ENCODE measurements around the gene KDM2A.

KDM2A gene

DNA sequence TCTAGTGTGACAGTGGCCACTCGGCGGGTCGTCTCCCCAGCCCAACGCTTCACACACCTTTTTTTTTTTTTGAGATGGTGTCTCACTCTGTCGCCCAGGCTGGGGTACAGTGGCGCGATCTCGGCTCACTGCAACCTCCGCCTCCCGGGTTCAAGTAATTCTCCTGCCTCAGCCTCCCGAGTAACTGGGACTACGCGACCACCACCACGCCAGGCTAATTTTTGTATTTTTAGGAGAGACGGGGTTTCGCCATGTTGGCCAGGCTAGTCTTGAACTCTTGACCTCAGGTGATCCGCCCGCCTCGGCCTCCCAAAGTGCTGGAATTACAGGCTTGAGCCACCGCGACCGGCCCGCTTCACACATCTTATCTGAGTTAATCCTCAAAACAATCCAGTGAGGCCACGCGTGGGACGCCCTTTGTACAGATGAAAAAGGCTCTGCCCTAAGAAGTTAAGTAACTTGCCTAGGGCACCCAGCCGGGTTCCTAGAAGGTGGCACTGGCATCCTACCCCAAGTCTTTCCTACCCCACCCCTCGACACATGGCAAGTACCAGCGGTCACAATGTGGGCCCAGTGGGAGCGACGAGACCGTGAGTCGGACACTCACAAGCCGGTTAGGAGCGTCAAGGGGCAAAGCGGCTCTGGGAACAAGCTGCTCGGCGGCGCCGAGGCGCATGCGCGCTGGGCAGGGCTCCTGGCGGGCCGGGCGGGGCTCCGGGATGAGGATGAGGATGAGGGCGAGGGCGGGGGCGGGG, 142.0 kb downstream of the KDM2A start:
- peak; percentile 79 for DNase-seq (ENCODE audit: low read depth, low spot score)

DNA sequence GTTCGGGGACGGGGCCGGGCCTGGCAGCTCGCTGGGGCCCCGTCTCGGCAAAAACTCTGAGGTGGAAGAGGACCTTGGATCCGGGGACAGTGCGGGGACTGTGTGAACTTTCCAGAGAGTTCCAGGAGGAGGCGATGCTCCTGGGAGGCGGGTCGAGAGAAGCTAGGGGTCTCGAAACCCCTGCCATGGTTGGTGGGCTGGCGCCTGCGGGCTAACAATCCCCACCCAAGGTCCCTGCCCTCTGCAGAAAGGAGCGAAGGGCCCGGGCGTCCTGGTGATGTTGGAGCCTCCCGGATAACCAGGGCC, 142.5 kb downstream of the KDM2A start:
- no peak for DNase-seq (ENCODE audit: low read depth, low spot score)

DNA sequence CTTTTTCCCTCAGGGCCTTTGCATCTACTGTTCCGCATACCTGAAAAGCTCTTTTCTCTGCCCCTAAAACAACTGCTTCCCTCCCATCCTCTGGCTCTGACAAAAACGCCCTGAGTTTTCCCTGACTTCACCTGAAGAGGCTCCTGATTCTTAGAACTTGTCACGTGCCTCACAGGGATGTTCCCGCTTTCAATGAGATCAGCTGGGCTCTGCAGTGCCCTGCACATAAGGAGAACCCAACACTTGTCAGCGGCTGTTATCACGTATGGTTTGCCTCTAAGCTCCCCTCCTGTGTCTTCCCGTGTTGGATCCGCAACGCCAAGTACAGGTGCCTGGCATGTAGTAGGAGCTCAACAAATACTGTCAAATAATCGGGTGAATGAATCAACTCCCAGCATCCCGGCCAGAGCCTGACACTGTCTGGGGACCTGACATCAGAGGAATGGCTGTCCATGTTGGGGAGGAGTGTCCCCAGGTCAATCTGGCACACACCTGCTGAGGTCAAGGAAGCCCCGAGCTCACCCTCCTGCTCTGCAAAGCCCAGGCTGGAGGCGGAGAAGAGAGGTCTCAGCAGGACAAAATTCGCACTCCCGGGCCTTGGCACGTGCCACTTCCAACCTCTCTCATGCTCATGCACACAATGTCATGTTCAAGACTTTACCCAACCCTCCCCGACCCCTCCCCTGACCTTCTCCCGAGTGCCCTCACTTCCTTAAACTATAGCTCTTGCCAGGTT, 143.1 kb downstream of the KDM2A start:
- DNase-seq (ENCODE audit: low read depth, low spot score) = no peak

DNA sequence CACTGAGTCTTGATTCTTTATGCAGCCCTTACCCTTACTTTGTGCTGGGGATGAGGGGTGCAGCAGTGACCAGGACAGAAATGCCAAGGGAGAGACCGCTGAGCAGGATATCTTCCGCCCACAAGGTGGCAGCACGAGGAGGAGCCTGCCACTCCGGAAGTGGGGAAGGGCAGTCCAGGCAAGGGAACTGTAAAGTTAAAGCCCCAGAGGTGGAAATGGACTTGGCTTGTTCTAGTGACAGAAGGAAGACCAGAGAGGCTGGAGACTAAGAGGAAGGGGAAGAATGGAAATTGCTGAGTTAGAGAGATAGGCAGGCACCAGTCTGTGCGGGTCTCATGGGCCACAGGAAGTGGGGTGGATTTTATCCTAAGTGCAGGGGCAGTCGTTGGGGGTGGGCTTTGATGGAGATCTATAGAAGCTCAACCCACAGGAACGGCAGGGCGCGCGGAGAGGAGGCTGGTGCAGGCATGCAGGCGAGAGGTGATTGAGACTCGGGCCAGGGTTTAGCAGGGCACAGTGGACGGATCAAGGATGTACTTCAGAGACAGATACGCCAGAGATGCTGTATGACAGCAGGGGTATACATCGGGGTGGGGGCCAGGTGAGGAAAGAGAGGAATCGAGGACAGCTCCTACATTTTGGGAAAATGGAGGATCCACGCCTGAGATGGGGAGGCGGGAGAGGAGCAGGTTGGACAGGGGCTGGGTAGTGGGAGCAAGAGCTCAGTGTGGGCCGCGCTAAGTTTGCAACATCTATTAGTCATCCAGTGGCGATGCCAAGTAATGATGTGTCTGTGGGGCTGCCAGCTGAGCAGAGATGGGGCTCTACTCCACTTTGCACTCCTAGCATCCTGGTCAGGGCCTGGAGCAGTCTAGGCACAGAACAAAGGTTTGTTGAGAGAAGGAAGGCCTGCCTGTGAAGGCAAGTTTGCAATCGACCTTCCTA, 143.9 kb downstream of the KDM2A start:
- peak; percentile 87 for DNase-seq (ENCODE audit: low read depth, low spot score)

DNA sequence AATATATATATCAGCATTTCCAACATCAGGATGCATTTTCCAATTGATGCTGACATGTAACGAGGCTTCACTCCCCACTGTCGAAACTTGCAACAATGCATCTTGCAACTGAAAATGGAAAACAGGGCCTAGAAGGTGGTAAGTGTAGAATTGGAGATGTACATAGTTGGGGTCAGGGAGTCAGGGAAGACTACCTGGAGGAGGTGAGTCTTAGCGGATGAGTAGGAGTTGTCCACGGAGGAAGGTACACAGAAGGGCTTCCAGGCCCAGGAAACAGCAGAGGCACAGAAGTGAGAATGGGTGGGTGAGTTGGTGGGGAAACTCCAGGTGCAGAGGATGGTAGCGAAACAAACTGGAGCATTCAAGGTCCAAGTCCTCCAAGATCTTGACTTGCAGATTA, 145.2 kb downstream of the KDM2A start:
- no peak for DNase-seq (ENCODE audit: low read depth, low spot score)

DNA sequence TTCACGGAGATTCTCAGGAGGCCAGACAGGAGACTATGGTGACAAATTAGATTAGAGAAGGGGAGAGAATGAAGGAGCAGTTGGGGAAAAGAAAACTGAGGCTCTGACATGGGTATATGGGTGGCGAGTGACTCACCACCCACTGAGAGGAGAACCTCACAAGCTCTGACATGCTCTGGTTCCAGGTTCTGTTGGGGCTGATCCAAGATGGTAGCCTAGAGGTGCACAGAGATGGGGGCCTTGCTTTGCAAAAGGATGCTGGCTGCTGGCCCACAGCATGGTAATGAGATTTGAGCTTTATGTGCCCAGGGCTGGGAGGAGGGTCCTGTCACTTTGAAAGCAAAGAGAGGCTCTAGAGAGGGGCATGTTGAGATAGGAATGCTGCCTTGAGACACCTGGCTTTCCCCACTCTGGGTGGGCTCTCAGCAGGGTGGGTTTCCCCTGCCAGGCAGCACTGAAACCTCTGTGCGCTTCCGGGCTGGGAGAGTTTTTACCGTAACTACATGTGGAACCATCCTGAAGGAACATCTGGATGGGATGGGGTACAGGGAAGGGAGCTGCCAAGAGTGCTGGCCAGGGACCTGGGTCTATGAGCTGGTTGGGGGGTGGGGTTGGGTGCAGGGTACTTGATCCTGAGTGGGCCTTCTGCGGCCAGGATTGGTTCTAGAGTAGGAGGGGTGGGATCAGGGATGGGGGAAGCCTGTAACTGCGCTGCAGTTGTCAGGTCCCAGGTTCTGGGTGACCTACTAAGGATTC, 146.0 kb downstream of the KDM2A start:
- no peak for DNase-seq (ENCODE audit: low read depth, low spot score)

DNA sequence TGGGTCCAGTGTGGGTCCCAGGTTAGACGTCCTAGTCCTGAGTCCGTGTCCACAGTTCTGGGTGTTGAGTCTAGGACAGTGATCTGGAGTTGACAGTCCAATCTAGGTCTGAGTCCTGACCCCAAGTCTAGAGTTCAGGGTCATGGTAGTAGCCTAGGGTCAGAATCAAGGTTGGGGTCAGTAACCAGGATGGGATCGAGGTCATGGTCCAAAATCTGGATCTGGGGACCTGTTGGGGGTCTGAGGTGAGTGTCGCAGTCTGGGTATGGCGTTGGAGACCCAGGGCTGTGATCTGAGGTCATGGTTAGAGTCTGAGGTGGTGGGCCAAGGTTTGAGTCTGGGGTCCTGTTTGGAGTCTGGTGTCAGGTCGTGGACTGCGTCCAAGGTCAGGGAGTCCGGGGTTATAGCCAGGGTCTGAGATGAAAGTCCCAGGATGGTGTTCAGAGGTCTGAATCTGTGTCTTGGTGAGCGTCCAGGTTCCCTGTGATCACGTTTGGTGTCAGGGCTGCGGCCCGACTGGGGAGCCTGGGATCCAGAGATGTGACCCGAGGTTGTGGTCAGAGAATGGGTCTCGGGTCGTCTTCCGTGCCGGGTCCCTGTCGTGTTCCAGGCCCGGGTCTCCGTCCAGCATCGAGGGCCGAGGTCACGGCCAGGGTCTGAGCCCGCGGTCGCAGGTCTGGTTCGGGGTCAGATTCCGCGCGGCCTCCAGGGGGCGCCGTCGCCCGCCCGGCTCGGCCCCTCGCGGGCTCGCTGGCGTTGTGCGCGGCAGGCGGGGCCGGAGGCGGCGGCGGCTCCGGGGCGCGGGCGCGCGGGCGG, 146.8 kb downstream of the KDM2A start:
- DNase-seq (ENCODE audit: low read depth, low spot score) = peak; percentile 85

DNA sequence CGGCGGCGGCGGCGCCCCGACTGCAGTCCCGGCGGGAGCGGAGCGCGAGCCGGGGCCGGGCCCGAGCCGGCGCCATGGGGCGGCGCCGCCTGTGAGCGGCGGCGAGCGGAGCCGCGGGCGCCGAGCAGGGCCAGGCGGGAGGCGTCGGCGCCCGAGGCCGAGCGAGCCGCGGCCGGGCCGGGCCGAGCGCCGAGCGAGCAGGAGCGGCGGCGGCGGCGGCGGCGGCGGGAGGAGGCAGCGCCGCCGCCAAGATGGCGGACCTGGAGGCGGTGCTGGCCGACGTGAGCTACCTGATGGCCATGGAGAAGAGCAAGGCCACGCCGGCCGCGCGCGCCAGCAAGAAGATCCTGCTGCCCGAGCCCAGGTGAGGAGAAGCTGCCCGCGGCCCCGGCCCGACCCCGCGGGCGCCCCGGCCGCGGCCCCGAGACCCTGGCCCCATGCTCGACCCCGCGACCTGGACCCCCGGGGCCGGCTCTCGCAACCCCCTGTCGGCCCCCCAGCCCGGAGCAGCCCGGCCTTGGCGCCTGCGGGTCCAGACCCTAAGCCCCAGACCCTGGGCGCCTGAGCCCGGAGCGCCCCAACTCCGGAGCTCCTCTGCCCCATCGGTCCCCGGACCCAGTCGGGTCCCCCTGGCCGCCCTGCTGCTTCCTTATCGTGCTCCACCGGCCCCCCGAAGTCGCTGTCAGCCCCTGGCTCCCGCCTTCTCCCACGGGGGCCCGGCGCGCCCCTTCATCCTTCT, 147.6 kb downstream of the KDM2A start, which contains the start of gene GRK2:
GRK2 (plus strand) TSS at position 25 of the 739 bp plus-strand sequence; CDS start at position 252, 227 bp downstream.
- DNase-seq (ENCODE audit: low read depth, low spot score) = peak; percentile 80

DNA sequence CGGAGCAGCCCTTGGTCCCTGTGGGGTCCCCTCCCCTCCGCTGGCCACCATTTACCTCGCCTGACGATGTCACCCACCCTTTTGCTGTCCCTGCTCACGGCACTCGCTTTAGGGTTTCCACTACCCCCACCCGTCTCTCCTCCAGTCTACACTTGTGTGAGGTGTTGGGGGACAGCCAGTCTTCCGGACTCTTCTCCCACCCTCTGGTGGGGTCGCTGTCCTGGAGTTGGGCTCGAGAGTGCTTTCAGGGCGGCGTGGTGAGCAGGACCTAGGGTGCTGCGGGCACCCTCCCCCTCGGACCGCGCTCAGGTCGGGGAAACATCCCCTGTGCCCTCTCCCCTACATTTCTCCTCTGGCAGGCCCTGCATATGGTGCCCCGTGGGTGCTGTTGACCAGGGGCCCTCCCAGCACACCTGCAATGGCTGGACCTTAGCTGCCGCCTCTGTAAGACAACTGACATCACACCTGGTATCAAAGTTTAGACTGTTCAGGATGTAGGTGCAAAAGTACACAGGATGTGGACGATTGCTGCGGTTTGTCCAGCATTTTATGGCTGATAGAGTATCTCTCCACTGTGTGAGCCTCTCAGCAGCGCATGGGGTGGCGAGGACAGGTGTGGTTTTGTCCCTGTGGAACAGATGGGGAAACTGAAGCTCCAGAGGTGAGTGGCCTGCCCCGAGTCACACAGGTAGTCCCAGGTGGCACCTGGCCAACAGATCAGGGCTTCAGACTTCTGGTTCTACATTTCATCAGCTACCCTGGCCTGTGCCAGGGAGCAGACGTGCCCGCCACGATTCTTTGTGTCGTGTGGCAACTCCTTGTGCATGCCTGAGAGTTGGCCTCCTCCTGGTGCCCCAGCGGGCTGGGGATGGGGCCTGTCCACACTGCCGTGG, 148.4 kb downstream of the KDM2A start:
- DNase-seq (ENCODE audit: low read depth, low spot score) = peak; percentile 27

DNA sequence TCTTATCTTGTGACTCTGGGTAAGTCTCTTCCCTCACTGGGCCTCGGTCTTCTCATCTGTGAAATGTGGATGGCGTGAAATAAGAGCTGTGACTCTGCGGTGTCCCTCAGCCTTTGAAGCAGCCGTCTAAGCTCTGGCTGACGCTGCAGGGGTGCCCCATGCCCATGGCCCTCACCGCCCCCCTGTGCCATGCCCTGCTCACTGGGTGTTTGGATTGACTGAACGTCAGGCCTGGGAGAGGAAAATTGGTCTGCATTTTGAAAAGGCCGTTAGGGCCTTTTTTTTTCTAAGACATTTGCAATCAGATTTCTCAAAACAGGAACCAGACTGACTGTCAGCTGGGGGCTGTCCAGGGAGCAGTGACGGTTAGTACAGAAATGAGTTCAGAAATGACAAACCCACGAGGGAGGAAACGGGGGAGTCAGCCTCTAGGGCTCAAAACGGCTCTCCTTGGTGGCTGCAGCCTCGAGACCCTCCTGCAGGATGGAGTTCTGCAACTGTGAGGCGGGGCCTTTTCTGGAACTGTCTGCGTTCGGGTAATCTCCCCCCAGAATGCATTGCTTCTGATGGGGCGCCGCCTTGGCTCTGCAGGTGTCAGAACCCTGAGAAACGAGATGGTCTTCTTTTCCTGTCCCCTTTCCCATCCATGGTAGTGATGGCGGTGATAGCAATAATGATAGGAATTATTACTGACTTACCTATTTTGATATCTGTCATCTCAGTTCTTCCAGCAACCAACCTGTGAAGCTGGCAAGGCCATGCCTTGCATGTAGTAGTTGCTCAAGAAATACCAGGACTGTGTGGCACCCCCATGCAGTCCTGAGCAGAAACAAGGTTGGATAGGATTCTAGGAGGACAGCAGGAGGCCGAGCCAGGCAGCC, 149.3 kb downstream of the KDM2A start:
- no peak for DNase-seq (ENCODE audit: low read depth, low spot score)

DNA sequence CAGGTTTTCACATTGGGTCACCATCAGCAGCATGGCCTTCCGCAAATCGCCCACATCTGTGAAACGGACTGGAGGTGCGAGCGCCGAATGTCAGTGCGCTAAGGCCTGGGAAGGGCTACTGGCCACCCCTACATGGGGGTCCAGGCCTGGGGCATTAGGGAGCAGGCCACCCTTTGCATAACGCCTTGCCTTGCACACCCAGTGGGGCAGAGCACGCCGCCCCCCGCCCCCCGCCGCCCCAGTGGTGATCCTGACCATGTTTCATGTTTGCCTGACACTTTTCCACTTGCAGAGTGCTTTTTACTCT, 149.9 kb downstream of the KDM2A start:
- DNase-seq (ENCODE audit: low read depth, low spot score) = no peak

DNA sequence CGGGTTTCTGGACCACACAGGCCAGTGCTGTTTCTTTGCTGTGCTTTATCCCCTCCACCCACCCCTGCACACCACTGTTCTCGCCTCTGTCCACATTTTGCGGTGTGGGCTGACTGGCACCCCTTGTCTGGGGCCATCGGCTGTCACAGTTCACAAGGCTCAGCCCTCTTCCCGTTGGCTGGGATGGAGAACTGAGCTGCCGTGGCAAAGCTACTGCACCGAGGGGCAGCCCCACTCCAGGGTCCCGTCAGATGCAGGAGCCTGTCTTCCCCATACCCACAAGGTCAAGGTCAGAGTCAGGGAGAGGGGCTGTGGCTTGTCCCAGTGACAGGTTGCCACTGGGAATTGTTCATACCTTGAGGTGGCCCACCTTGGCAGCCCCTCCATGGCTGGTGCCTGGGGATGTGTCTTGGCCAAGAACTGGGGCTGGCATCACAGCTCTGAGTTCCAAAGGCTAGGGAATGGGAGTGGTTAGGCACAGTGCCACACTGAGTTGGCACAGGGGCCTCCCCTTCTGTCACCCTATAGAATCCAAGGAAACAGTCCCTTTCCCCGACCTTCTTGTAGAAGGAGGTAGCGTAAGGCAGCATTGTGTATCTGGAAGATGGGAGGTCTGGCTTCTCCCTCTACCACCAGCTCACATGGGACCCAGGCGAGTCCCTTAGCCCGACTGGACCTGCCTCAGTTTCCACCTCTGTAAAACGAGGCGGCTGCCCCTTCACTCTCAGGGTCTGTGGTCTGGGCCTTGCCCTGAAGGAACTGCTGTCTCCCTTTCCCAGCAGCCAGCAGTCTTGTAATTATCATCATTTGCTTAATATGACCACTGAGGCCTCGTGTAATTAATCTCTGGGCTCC, 150.6 kb downstream of the KDM2A start:
- DNase-seq (ENCODE audit: low read depth, low spot score) = no peak

DNA sequence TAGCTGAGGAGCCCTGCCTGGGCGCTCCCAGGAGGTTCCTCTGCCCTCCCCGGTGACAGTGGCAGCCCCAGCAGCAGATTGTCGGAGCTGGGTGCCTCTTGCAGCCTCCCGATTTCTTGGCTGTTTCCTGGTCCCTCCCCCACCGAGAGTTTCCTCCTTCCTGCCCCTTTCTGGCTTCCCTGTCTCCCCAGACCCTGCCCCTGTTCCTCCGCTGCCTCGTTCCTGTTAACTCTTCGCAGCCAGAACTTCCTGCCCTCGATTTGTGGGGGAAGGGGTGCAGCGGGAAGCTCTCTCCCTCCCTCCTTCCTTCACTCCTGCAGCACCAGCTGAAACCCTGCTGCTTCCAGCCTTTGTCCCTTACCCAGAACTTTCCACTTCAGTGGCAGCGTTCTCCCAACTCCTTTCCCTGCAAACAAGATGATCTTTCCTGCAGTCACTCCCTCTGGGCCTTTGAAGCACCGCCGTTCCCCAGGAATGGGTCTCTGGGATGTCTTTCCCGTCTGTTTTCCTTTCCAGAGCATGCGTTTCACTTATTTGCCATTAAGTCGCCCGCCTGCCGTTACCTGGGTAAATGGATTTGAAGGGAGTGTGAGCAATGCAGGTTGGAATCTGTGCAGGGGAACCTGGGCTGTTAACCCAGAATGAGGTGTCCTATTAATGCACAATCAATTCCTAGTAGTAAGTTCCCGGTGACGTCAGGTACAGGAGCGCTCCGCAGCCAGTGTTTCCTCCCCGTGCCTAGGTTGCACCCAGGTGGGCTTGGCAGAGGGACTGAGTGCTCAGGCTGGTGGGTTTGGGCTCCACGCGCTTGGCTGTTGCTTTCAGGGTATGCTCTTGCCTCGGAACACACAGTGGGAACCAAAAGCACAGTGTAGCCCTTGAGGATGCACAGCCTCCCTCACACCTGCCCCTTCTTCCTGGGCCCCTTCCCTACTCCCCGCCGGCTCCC, 151.5 kb downstream of the KDM2A start:
- peak; percentile 38 for DNase-seq (ENCODE audit: low read depth, low spot score)

DNA sequence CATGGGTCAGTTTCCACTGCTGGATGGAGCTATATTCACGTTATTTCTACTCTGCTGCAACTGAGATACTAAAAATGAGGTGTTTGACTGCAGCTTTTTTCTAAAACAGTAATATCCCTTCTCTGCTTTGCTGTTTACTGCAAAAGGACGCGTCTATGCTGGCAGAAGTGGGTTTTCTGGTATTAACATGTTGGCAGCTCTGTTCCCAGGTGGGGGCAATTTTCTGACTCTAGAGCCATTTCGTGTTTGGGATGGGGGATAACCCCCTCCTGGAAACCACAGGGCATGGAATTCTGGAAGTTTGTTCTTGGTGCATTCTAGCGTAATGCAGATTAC, 152.1 kb downstream of the KDM2A start:
- no peak for DNase-seq (ENCODE audit: low read depth, low spot score)

DNA sequence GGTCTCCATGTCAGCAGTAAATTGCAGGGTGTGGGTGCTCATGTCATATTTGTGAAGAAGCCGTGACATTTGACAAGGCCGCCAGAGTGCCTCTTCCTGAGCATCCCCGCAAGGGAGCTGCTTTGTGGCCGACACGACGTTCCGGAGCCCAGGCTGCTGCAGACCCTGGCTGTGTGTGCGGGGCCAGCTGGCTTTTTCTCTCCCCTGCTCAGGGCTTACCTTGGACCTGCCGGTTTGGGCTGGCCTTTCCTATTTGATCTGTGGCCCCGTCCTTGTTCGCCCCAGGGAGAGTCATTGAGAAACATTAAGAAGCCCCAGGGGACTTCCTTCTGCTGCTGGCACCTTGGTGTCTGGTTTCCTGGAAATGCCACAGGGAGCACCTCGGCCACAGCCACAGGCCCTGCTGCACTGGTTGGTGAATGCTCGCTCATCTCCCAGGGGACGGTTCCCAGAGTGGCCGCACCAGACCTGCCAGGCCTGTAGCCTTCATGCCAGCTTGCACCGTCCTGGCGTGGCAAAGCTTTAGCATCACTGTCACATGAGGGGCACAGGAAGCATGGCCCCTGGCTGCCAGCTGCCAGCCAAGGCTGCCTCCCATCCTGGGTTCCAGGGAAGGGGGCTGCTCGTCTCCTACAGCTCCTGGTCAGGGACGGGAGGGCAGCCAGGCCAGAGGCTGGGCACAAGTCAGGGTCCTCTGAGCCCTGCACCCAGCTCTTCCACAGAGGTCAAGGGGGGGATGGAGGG, 152.7 kb downstream of the KDM2A start:
- no peak for DNase-seq (ENCODE audit: low read depth, low spot score)

Measured in astrocyte of the hippocampus (primary cell).